ENCODE results near the gene COL18A1. TPM values are rescaled to one million over a fixed set of nuclear protein-coding genes. Genes with fewer than 3 reads are reported as not detected.

Gene COL18A1
- total RNA-seq, 1 experiment from 2014 or later: 170 TPM

DNA sequence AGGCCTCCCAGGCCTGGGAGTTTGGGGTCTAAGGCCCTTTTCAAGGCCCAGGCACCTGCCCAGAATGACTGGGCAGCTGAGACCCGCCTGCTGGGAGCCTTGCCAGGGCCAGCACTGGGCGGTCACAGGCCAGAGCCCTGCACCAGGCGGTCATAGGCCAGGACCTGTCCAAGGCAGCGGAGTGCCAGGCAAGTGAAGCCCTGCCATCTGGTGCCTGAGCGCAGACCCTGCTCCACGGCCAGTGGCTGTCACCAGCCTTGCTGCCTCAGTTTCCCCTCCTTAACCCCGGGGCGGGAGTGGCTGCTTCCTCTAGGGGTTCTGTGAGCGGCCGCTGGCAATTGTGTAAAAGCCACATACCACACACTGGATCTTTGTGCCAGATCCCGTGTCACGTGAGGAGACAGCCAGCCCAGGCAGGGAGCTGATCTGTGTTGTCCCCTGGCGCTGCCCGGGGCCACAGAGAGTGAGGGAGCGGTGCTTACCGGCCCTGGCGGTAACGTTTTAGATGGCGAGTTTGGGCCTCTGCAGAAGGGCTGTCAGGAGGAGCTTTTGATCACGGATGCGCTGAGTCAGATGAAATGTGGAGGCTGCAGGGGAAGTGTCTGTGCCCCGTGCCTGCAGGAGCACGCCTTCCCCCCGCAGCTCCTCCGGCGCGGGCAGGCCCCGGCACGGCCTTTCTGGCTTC, 4.6 kb downstream of the COL18A1 start:
- POLR2A ChIA-PET: no interaction called here
- Histone ChIP-seq H3K4me3 (ENCODE audit: low read depth, low read length) (no peak overlapping the region), H3K4me1 (peaks cover 54% of the 10 kb centered on the region), H3K27me3 (replicated peaks; ENCODE audit: control insufficient read depth, insufficient read depth, low read length) (no peaks in the 10 kb centered on the region), H3K36me3 (ENCODE audit: control insufficient read depth, insufficient read depth, low read length) (peaks cover 2% of the 10 kb centered on the region; the same call in 1 of the 2 replicates), H3K9me3 (no peaks in the 10 kb centered on the region)
- H3K4me3 Mint-ChIP-seq (ENCODE audit: unreplicated experiment): peak overlapping the region; percentile 40
- H3K27ac Mint-ChIP-seq (ENCODE audit: unreplicated experiment): peak overlapping the region; percentile 91
- peaks cover 29% of the 10 kb centered on the region for H3K36me3 Mint-ChIP-seq (ENCODE audit: insufficient read depth, unreplicated experiment)
- CTCF ChIA-PET: interaction anchor here (0.8 to 1.2 kb wide), 3 partner anchors 14 to 117 kb away, joined by 3 to 8 read pairs (median 4); no protein-coding TSS in a partner anchor
- no peaks in the 10 kb centered on the region for H3K27me3 Mint-ChIP-seq (ENCODE audit: insufficient read depth, unreplicated experiment)
- TF ChIP-seq, protein P1, sequence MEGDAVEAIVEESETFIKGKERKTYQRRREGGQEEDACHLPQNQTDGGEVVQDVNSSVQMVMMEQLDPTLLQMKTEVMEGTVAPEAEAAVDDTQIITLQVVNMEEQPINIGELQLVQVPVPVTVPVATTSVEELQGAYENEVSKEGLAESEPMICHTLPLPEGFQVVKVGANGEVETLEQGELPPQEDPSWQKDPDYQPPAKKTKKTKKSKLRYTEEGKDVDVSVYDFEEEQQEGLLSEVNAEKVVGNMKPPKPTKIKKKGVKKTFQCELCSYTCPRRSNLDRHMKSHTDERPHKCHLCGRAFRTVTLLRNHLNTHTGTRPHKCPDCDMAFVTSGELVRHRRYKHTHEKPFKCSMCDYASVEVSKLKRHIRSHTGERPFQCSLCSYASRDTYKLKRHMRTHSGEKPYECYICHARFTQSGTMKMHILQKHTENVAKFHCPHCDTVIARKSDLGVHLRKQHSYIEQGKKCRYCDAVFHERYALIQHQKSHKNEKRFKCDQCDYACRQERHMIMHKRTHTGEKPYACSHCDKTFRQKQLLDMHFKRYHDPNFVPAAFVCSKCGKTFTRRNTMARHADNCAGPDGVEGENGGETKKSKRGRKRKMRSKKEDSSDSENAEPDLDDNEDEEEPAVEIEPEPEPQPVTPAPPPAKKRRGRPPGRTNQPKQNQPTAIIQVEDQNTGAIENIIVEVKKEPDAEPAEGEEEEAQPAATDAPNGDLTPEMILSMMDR (IDR thresholded peaks at IDR 0.05; ENCODE audit: insufficient read depth in 1 of 2, low read depth in 1 of 2, low read length in 1 of 2, severe bottlenecking in 1 of 2, unreplicated experiment in 1 of 2): no peak
- intact Hi-C loops (cut with micrococcal nuclease; ENCODE audit: unreplicated experiment): loop anchor here (1.0 kb wide), 1 partner anchor 117 kb away; no protein-coding TSS in a partner anchor
- no TSS peak for BruUV-seq (replicated peaks)
- H3K4me1 Mint-ChIP-seq (ENCODE audit: low read depth, unreplicated experiment): peaks cover 15% of the 10 kb centered on the region
- H3K9me3 Mint-ChIP-seq (ENCODE audit: unreplicated experiment): no peaks in the 10 kb centered on the region
- DNase-seq: no peak

DNA sequence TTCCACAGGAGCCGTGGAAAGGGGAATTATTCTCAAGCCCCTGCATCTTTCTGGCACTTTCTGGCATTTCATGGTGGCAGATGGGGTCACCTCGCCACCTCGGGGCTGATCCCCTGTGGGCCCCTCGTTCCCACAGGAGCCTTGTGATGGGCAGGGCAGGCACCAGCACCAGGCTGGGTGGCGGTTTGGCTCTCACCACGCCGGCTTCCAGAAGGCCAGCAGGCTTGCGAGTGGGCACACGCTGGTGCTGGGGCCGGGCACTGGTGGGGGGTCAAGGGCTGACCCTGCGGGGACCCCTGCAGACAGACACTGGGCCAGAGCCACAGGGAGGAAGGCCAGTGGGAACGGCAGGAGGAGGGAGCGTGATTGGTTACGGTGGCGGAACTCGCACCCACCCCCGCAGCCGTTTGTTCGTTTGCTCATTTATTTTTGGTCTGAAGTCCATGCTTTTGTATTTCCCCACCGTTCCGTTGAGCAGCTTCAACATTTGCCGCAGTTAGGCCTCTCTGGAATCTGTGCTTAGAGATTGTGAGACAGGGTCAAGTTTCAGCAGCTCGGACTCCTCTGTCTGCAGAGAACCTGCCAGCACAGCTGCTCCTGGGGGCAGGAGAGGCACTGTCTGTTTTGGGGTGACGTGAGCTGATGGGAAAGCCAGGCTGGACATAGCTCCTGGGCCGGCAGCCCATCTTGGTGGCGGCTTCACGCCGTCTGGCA, 5.3 kb downstream of the COL18A1 start:
- Mint-ChIP-seq H3K4me3 (ENCODE audit: unreplicated experiment) (peak overlapping the region; percentile 57), H3K27ac (ENCODE audit: unreplicated experiment) (peak overlapping the region; percentile 91), H3K4me1 (ENCODE audit: low read depth, unreplicated experiment) (peaks cover 15% of the 10 kb centered on the region), H3K27me3 (ENCODE audit: insufficient read depth, unreplicated experiment) (no peaks in the 10 kb centered on the region), H3K9me3 (ENCODE audit: unreplicated experiment) (no peaks in the 10 kb centered on the region), H3K36me3 (ENCODE audit: insufficient read depth, unreplicated experiment) (peaks cover 36% of the 10 kb centered on the region)
- ChIA-PET POLR2A (interaction anchor here (0.7 kb wide), 2 partner anchors 53 to 273 kb away, joined by 3 read pairs; no protein-coding TSS in a partner anchor), CTCF (interaction anchor here (0.8 to 1.2 kb wide), 3 partner anchors 13 to 118 kb away, joined by 3 to 8 read pairs (median 4); no protein-coding TSS in a partner anchor)
- DNase-seq: peak in 1 of 2 experiments; percentile 50
- no TSS peak for BruUV-seq (replicated peaks)
- TF ChIP-seq, protein P1 (IDR thresholded peaks at IDR 0.05; ENCODE audit: insufficient read depth in 1 of 2, low read depth in 1 of 2, low read length in 1 of 2, severe bottlenecking in 1 of 2, unreplicated experiment in 1 of 2): no peak
- intact Hi-C loops (cut with micrococcal nuclease; ENCODE audit: unreplicated experiment): loop anchor here (1.0 kb wide), 1 partner anchor 118 kb away; no protein-coding TSS in a partner anchor
- Histone ChIP-seq H3K9me3 (no peaks in the 10 kb centered on the region), H3K4me1 (peaks cover 54% of the 10 kb centered on the region), H3K4me3 (ENCODE audit: low read depth, low read length) (no peak overlapping the region), H3K27me3 (replicated peaks; ENCODE audit: control insufficient read depth, insufficient read depth, low read length) (no peaks in the 10 kb centered on the region), H3K36me3 (ENCODE audit: control insufficient read depth, insufficient read depth, low read length) (peaks cover 2% of the 10 kb centered on the region; the same call in 1 of the 2 replicates)

All from Caco-2 (cell line).